ENCODE measurements around the gene CEMP1.

Gene CEMP1

DNA sequence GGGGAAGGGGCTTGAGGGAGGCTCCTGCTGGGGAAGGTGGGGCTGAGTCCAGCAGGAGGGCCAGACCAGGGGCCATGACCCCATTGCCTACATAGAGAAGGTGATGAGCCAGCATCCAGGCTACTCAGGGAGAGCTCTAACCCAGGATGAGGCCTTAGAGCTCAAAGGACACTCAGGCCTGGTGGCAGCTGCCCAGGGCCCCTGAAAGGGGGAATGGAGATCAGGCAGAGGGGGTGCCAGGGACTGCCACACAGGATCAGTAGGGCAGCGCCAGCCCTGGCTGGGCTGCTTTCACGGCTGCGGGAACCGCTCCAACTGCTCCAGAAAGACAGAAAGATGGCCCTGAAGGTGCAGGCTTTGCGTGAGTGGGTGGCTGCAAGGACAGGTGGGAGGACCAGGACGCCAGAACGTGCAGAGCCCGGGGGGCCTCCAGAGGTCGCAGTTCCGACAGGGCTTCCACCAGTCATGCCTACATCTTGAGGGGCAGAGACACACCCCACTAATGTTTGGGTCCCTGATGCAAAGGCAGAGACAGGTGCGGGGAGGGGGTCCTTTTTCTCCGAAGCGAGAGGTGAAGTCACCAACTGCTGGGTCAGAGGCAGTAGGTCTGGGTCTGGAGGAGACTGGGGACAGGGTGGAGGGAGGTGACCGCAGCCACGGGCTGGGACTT, 18.3 kb downstream of the CEMP1 start:
- no peak for TF ChIP-seq CTCF (conservative IDR thresholded peaks at IDR 0.05)

DNA sequence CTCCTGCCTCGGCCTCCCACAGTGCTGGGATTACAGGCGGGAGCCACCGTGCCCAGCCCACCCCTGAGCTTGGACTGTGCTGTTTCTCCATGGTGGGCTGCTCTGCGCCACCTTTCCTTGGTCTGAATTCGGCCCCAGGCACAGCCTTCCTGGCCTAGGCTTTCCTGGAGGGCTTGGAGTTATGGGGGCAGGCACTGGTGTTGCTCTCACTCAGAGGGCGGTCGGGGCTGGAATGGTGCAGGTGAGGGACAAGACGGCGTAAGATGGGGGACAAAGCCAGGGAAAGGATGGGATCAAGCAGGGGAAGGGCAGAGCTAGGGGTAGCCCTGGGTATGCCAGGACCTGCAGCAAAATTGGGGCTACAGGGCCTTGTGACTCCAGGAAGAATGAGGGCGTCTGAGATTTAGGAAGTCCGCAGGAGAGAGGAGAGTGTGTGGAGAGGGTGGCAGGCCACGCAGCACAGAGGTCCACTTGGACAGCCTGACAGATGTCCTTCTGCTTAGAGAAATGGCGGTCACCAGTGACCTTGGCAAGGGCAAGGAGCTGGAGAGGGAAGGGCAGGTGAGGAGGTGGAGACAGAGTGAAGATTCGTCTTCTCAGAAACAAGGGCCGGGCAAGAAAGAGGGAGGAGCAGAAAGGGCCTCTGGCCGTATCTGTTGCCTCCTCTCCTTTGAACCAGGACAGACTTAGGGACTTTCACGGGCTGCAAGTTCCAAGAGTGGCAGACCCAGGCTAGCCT, 19.0 kb downstream of the CEMP1 start:
- TF ChIP-seq CTCF (conservative IDR thresholded peaks at IDR 0.05), result no peak

More for the DNA sequence above, 18.3 kb downstream of the CEMP1 start:
- peak overlapping the region; percentile 85 for H3K27ac ChIP-seq

DNA sequence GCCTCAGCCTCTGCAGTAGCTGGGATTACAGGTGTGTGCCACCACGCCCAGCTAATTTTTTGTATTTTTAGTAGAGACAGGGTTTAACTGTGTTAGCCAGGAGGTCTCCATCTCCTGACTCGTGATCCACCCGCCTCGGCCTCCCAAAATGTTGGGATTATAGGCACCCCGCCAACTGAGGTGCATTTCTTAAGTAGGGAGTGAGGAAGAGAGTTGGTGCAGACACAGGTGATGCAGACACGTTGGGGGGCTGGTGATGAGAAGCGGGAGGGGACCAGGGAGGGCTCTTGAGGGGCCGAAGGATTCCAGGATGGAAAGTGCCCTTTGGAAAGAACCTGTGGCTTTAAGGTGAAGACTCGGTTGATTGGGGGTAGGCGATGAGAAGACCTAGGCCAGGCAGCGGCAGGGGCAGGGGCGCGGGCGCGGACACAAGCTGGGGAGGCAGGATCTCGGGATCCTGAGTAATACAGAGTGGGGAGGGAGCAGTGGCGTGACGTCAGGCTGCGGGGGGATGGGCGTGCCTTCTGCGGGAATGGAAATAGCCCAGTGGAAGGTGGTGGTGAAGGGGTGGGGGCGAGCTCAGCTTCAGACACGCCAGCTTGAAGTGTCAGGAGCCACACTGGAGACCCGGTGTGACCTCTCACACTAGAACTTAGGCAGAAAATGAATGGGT, 19.9 kb downstream of the CEMP1 start:
- H3K27ac ChIP-seq, result no peak overlapping the region
- no peak for TF ChIP-seq CTCF (conservative IDR thresholded peaks at IDR 0.05)

More for the DNA sequence above, 19.0 kb downstream of the CEMP1 start:
- H3K27ac ChIP-seq, result no peak overlapping the region

GRCh38 chr16:2508722-2509400, 22.3 kb downstream of the CEMP1 start:
- no peak overlapping the region for H3K27ac ChIP-seq
- TF ChIP-seq CTCF (conservative IDR thresholded peaks at IDR 0.05), result no peak

- no peak overlapping the region for H3K27ac ChIP-seq
- TF ChIP-seq CTCF (conservative IDR thresholded peaks at IDR 0.05), result no peak
Measured at GRCh38 chr16:2507665-2508064, 23.5 kb downstream of the CEMP1 start.

DNA sequence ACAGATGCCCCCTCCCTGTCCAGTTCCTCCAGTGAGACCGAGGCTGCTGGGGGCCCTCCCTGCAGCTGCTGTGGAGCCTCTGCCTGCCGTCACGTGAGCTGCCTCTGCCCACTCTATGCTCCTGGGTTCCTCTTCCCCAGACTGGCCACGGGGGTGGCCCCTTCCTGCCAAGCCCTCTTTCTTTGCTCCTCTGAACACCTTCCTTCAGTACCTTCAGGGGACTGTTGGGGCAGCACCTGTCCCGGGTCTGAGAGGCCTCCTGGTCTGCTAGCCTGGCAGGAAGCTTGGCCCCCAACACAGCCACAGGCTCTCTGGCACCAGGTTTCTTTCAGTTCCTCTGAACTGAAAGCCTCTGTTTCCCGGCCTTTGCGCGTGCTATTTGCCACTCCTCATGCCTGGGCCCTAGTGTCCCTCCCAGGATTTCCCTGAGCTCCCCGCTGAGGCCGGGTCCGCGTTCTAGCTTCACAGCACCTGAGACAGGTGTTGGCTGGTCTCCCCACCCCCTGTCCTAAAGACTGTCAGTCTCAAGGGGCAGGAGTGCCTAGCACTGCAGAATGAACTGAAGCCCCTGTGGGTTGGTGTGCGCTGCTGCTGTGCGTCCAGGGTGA, 24.1 kb downstream of the CEMP1 start:
- TF ChIP-seq CTCF (conservative IDR thresholded peaks at IDR 0.05), result no peak
- no peak overlapping the region for H3K27ac ChIP-seq
